Neural cell (in vitro differentiated cells): ENCODE measurements around the gene GFRA1. TPM values are rescaled to one million over a fixed set of nuclear protein-coding genes. Genes with fewer than 3 reads are reported as not detected.

Source experiments
- H2AFZ ChIP-seq: fragments of 200-600, 300-800 bp; sonication (generic), shearing (Covaris generic); 2 replicates; pipeline ENCODE4 v1.6.0; 2014; ENCODE audit warnings: low read depth, mild to moderate bottlenecking, antibody characterized with exemption, low read length, moderate library complexity
- H3F3A ChIP-seq: fragments of 200-600 bp; shearing (Covaris generic); 2 replicates; pipeline ENCODE4 v1.6.1; 2016; ENCODE audit warnings: mild to moderate bottlenecking, moderate library complexity, mixed read lengths, antibody characterized with exemption, low read length; ENCODE audit not compliant: insufficient read depth, poor library complexity, severe bottlenecking
- H3K27ac ChIP-seq: fragments of 200-600, 300-800 bp; sonication (generic), shearing (Covaris generic); 2 replicates; pipeline ENCODE4 v1.5.1; 2014; ENCODE audit warnings: mild to moderate bottlenecking, low read length, moderate library complexity
- H3K27me3 ChIP-seq: fragments of 300-800, 200-600 bp; sonication (generic), shearing (Covaris generic); 2 replicates; pipeline ENCODE4 v1.6.0; 2014; ENCODE audit warnings: mild to moderate bottlenecking, low read depth, low read length, moderate library complexity; ENCODE audit not compliant: insufficient read depth
- H3K36me3 ChIP-seq: fragments of 300-800, 200-600 bp; sonication (generic), shearing (Covaris generic); 2 replicates; pipeline ENCODE4 v1.5.1; 2014; ENCODE audit warnings: mild to moderate bottlenecking, antibody characterized with exemption, low read length, moderate library complexity; ENCODE audit not compliant: insufficient read depth
- H3K4me2 ChIP-seq: fragments of 300-800, 200-600 bp; sonication (generic), shearing (Covaris generic); 2 replicates; pipeline ENCODE4 v1.6.0; 2014; ENCODE audit warnings: mild to moderate bottlenecking, low read length
- H3K4me3 ChIP-seq: fragments of 300-800, 200-600 bp; sonication (generic), shearing (Covaris generic); 2 replicates; pipeline ENCODE4 v1.5.1; 2014; ENCODE audit warnings: mild to moderate bottlenecking, low read length, moderate library complexity
- H3K79me2 ChIP-seq: fragments of 200-600 bp; shearing (Covaris generic); replicated peaks from 2 replicates; pipeline ENCODE4 v1.6.0; 2014; ENCODE audit warnings: mild to moderate bottlenecking, low read length, moderate library complexity; ENCODE audit not compliant: insufficient read depth
- H3K9ac ChIP-seq: fragments of 300-800, 200-600 bp; sonication (generic), shearing (Covaris generic); 2 replicates; pipeline ENCODE4 v1.6.1; 2016; ENCODE audit warnings: mild to moderate bottlenecking, low read length, mixed read lengths
- H3K9me2 ChIP-seq: fragments of 200-600 bp; shearing (Covaris generic); 2 replicates; pipeline ENCODE4 v1.6.1; 2016; ENCODE audit warnings: mild to moderate bottlenecking, low read length, mixed read lengths; ENCODE audit not compliant: insufficient read depth
- H3K9me3 ChIP-seq: fragments of 200-600, 300-800 bp; sonication (generic), shearing (Covaris generic); 2 replicates; pipeline ENCODE4 v1.6.1; 2016; ENCODE audit warnings: mild to moderate bottlenecking, mixed run types, low read length, moderate library complexity, mixed read lengths
- H4K20me1 ChIP-seq: fragments of 200-600 bp; shearing (Covaris generic); 2 replicates; pipeline ENCODE4 v1.6.1; 2016; ENCODE audit warnings: mild to moderate bottlenecking, mixed run types; ENCODE audit not compliant: insufficient read depth
- EP300 ChIP-seq: fragments of 450-650 bp; conservative IDR thresholded peaks from 2 replicates; pipeline ENCODE4 v1.6.1; 2014; ENCODE audit warnings: antibody characterized with exemption, mild to moderate bottlenecking, moderate library complexity; ENCODE audit not compliant: poor library complexity, severe bottlenecking
- EZH2 ChIP-seq: fragments of 200-600, 300-800 bp; shearing (Covaris generic), sonication (generic); IDR thresholded peaks from 2 replicates; pipeline ENCODE4 v1.6.1; 2014; ENCODE audit warnings: antibody characterized with exemption, low read length, borderline replicate concordance, mild to moderate bottlenecking; ENCODE audit not compliant: insufficient read depth, poor library complexity, severe bottlenecking
- MXI1 ChIP-seq: fragments of 450-650 bp; conservative IDR thresholded peaks from 2 replicates; pipeline ENCODE4 v1.6.1; 2014; ENCODE audit warnings: antibody characterized with exemption, mild to moderate bottlenecking; ENCODE audit not compliant: poor library complexity, severe bottlenecking
- POLR2AphosphoS5 ChIP-seq: IDR thresholded peaks from 2 replicates; pipeline ENCODE4 v1.6.1; 2012
- RAD21 ChIP-seq: fragments of 450-650 bp; conservative IDR thresholded peaks from 2 replicates; pipeline ENCODE4 v1.6.1; 2014; ENCODE audit warnings: antibody characterized with exemption, mild to moderate bottlenecking, moderate library complexity
- REST ChIP-seq: IDR thresholded peaks from 2 replicates; pipeline ENCODE4 v1.6.1; 2012; ENCODE audit warnings: borderline replicate concordance
- SMC3 ChIP-seq: fragments of 450-650 bp; conservative IDR thresholded peaks from 2 replicates; pipeline ENCODE4 v1.6.1; 2014; ENCODE audit warnings: antibody characterized with exemption, mild to moderate bottlenecking, moderate library complexity; ENCODE audit not compliant: poor library complexity
- TAF1 ChIP-seq: IDR thresholded peaks from 2 replicates; pipeline ENCODE4 v1.6.1; 2012; ENCODE audit warnings: low read depth
- polyA plus RNA-seq: library from polyadenylated mRNA; depleted of rRNA; stranded (reverse); fragments of >200 nt; gene quantifications from 2 replicates; pipeline ENCODE4 v1.2.3, GENCODE V29; 2014
- TF ChIP-seq, protein P1 (sequence below): fragments of 450-650 bp; IDR thresholded peaks from 2 replicates; pipeline ENCODE4 v1.5.1; 2014; ENCODE audit warnings: antibody characterized with exemption, mild to moderate bottlenecking, moderate library complexity; ENCODE audit not compliant: poor library complexity, severe bottlenecking

GFRA1 gene
- polyA plus RNA-seq, 1 donor from 2014 or later, result 2.3 TPM

DNA sequence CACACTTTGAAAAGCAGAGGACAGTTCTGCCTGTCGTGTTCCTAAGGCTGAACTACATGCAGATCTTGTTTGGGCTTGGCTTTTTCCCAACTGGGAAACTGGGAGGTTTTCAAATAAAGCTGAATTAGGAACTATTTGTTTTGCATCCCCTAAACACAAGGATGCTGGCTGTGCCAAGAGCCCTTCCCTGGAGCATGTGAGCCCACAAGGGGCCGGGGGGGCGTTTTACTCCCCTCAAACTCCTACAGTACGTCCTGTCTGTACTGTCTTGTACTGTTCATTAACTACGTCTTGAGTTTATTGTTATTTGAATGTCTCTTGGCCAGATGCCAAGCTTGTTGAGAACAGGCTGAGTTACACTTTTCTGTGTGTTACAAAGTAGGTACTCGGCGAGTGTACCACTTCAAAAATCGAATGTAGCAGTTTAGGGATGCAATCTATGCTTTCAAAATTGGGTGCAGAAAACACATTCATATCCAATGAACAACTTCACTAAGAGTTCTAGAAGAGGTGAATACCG is 94.9 kb downstream of the GFRA1 start:
- TF ChIP-seq SMC3 (no peak), EP300 (no peak), RAD21 (no peak), MXI1 (no peak), POLR2AphosphoS5 (no peak), REST (no peak), EZH2 (no peak)
- TF ChIP-seq, protein P1, sequence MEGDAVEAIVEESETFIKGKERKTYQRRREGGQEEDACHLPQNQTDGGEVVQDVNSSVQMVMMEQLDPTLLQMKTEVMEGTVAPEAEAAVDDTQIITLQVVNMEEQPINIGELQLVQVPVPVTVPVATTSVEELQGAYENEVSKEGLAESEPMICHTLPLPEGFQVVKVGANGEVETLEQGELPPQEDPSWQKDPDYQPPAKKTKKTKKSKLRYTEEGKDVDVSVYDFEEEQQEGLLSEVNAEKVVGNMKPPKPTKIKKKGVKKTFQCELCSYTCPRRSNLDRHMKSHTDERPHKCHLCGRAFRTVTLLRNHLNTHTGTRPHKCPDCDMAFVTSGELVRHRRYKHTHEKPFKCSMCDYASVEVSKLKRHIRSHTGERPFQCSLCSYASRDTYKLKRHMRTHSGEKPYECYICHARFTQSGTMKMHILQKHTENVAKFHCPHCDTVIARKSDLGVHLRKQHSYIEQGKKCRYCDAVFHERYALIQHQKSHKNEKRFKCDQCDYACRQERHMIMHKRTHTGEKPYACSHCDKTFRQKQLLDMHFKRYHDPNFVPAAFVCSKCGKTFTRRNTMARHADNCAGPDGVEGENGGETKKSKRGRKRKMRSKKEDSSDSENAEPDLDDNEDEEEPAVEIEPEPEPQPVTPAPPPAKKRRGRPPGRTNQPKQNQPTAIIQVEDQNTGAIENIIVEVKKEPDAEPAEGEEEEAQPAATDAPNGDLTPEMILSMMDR, result no peak
- H3K27me3 ChIP-seq, result no peaks in the 10 kb centered on the region

GRCh38 chr10:116175231-116175630 is 97.8 kb downstream of the GFRA1 start:
- Histone ChIP-seq H4K20me1 (no peaks in the 10 kb centered on the region), H3K4me2 (no peak overlapping the region), H3K27ac (no peak overlapping the region), H3K27me3 (no peaks in the 10 kb centered on the region), H2AFZ (no peak overlapping the region), H3K9me3 (no peaks in the 10 kb centered on the region), H3K9me2 (no peaks in the 10 kb centered on the region), H3F3A (no peaks in the 10 kb centered on the region), H3K9ac (no peak overlapping the region), H3K36me3 (no peaks in the 10 kb centered on the region), H3K79me2 (no peaks in the 10 kb centered on the region), H3K4me3 (no peak overlapping the region)
- no peak for TF ChIP-seq POLR2AphosphoS5
- TF ChIP-seq REST, result no peak
- TF ChIP-seq EP300, result no peak
- no peak for TF ChIP-seq TAF1
- TF ChIP-seq RAD21, result no peak
- no peak for TF ChIP-seq MXI1
- TF ChIP-seq SMC3, result no peak
- TF ChIP-seq EZH2, result no peak
- TF ChIP-seq, protein P1, result no peak

More for the DNA sequence above, 94.9 kb downstream of the GFRA1 start:
- Histone ChIP-seq H3K9me2 (no peaks in the 10 kb centered on the region), H2AFZ (no peak overlapping the region), H3K9ac (no peak overlapping the region), H3K4me3 (no peak overlapping the region), H3K4me2 (no peak overlapping the region), H4K20me1 (no peaks in the 10 kb centered on the region), H3K9me3 (no peaks in the 10 kb centered on the region), H3K27ac (no peak overlapping the region), H3K36me3 (no peaks in the 10 kb centered on the region), H3F3A (no peaks in the 10 kb centered on the region), H3K79me2 (no peaks in the 10 kb centered on the region)
